Fibroblast of the aortic adventitia (primary cell): ENCODE measurements around the gene LSAMP. TPM values are rescaled to one million over a fixed set of nuclear protein-coding genes. Genes with fewer than 3 reads are reported as not detected.

ENCODE experiments used
- DNase-seq: peaks from one replicate; pipeline ENCODE4 v3.0.0-alpha.2; 2010; ENCODE audit warnings: low read depth
- H3K4me3 ChIP-seq: 2 replicates; pipeline ENCODE4 v1.5.1; 2011; ENCODE audit warnings: low read depth, mild to moderate bottlenecking, control low read depth, low read length, moderate library complexity
- CTCF ChIP-seq: IDR thresholded peaks from 2 replicates; pipeline ENCODE4 v1.5.1; 2011; ENCODE audit warnings: mild to moderate bottlenecking, low read length, control low read depth, inconsistent platforms; ENCODE audit not compliant: insufficient read depth
- total RNA-seq: library from RNA; depleted of rRNA; stranded (reverse); fragments of >200 nt; gene quantifications from 2 replicates; pipeline ENCODE4 v1.2.3, GENCODE V29; 2012; ENCODE audit warnings: low replicate concordance

The LSAMP gene
- total RNA-seq, 1 donor: 9.8 TPM

GRCh38 chr3:116032176-116032575, 413.1 kb downstream of the LSAMP start:
- no peak for DNase-seq
- TF ChIP-seq CTCF: no peak
- no peak overlapping the region for H3K4me3 ChIP-seq

- no peak for TF ChIP-seq CTCF
- no peak for DNase-seq
- no peak overlapping the region for H3K4me3 ChIP-seq
These were observed 415.0 kb downstream of the LSAMP start for GRCh38 chr3:116030131-116030850.

GRCh38 chr3:116029266-116029665, 416.0 kb downstream of the LSAMP start:
- no peak for TF ChIP-seq CTCF
- no peak for DNase-seq
- no peak overlapping the region for H3K4me3 ChIP-seq

GRCh38 chr3:116028157-116028556, 417.1 kb downstream of the LSAMP start:
- H3K4me3 ChIP-seq: no peak overlapping the region
- no peak for DNase-seq
- no peak for TF ChIP-seq CTCF

GRCh38 chr3:116020989-116021388, 424.3 kb downstream of the LSAMP start:
- no peak overlapping the region for H3K4me3 ChIP-seq
- DNase-seq: no peak
- no peak for TF ChIP-seq CTCF

- TF ChIP-seq CTCF: no peak
- no peak for DNase-seq
- no peak overlapping the region for H3K4me3 ChIP-seq
These were observed 424.8 kb downstream of the LSAMP start for GRCh38 chr3:116020495-116020894.
